DMS79 treated with DMSO at 0.1 percent for 48 hours (cell line): ENCODE results near the gene RNH1.
"Not testable (repeated sequence)": the region's sequence is repeated elsewhere in the genome, so short reads cannot be mapped to it uniquely, and the experiment has no call there.

Source experiments
- DNase-seq: peaks from one replicate; lab custom pipeline; 2025; lab: John Stamatoyannopoulos, UW

RNH1 gene

GRCh38 chr11:476416-476815 is 30.6 kb downstream of the RNH1 start:
- DNase-seq, result no peak

GRCh38 chr11:475941-476340 is 31.1 kb downstream of the RNH1 start:
- no peak for DNase-seq

GRCh38 chr11:474914-475506 is 32.0 kb downstream of the RNH1 start:
- no peak for DNase-seq

- no peak for DNase-seq
Measured at GRCh38 chr11:473962-474785, 32.9 kb downstream of the RNH1 start.

GRCh38 chr11:473415-473814 is 33.6 kb downstream of the RNH1 start:
- DNase-seq, result no peak

- DNase-seq, result no peak
Measured at GRCh38 chr11:472816-473215, 34.2 kb downstream of the RNH1 start.

- DNase-seq, result no peak
Measured at GRCh38 chr11:472272-472671, 34.8 kb downstream of the RNH1 start.

- DNase-seq, result no peak
Measured at GRCh38 chr11:471468-472145, 35.4 kb downstream of the RNH1 start.

- DNase-seq, result no peak
Measured at GRCh38 chr11:469684-470560, 37.1 kb downstream of the RNH1 start.

- DNase-seq, result not testable (repeated sequence)
Measured at GRCh38 chr11:469026-469683, 37.9 kb downstream of the RNH1 start.

GRCh38 chr11:468493-468892 is 38.5 kb downstream of the RNH1 start:
- DNase-seq, result no peak

GRCh38 chr11:468036-468435 is 39.0 kb downstream of the RNH1 start:
- no peak for DNase-seq

GRCh38 chr11:465896-466530 is 41.0 kb downstream of the RNH1 start:
- no peak for DNase-seq

GRCh38 chr11:464316-464715 is 42.7 kb downstream of the RNH1 start:
- no peak for DNase-seq

GRCh38 chr11:462107-462890 is 44.7 kb downstream of the RNH1 start:
- DNase-seq, result no peak

- no peak for DNase-seq
Measured at GRCh38 chr11:461626-462025, 45.4 kb downstream of the RNH1 start.

GRCh38 chr11:460331-461199 is 46.5 kb downstream of the RNH1 start:
- no peak for DNase-seq

- no peak for DNase-seq
Measured at GRCh38 chr11:459511-460220, 47.4 kb downstream of the RNH1 start.
